Suppressor macrophage (primary cell): ENCODE data around the gene GMPR.
A peak's percentile ranks its signal among the peaks of the same experiment; 100 is the strongest.
"Not testable (repeated sequence)": the region's sequence is repeated elsewhere in the genome, so short reads cannot be mapped to it uniquely, and the experiment has no call there.

Experiments
- DNase-seq, 4 experiments: peaks; one replicate each; pipeline ENCODE4 v3.0.0-alpha.2; 2020 to 2022
- total RNA-seq, 17 experiments: gene quantifications; one replicate each; lab custom pipeline; 2026; ENCODE audit warnings: mixed read lengths in 6 of 17, inconsistent platforms in 3 of 17; lab: John Stamatoyannopoulos, UW

GMPR gene
- 1.8 to 17.1 (median 4.1) reads per million in 17 experiments for total RNA-seq

DNA sequence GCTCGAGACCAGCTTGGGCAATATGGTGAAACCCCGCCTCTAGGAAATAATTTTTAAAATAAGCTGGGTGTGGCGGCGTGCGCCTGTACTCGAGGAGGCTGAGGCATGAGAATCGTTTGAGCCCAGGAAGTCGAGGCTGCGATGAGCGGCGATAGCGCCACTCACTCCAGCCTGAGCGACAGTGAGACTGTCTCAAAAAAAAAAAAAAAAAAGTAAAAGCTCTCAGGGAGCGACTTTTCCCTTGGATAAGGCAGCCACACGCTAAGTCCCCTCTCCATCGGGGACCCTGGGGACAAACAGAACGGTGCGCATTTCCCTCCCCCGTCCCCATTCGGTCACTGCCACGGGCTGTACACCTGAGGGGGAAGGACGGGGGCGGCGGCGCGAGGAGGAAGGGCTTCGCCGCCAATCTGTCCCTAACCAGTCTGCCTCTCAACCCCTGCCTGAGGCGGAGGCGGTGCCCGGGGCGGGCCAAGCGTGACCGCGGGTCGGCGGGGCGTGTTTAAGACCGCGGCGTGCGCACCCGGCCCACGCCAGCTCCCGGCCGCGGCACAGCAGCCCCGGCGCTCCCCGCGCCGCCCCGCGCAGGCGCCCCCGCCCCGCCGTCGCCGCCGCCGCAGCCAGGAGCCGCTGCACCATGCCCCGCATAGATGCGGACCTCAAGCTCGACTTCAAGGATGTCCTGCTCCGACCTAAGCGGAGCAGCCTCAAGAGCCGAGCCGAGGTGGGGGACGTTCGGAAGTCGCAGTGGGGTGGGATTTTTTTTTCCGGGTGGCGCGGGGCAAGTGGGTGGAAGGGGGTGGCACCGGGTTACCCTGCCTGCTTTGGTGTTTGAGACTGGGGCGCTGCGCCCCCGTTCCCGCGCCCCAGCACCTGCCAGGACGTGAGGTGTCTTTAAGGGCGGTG lies at the start of gene GMPR:
Gene GMPR (plus strand): TSS at position 531 of the 906 bp plus-strand sequence. CDS start 107 bp downstream, at position 638.
- peak; percentile 80 to 92 (median 86) for DNase-seq

DNA sequence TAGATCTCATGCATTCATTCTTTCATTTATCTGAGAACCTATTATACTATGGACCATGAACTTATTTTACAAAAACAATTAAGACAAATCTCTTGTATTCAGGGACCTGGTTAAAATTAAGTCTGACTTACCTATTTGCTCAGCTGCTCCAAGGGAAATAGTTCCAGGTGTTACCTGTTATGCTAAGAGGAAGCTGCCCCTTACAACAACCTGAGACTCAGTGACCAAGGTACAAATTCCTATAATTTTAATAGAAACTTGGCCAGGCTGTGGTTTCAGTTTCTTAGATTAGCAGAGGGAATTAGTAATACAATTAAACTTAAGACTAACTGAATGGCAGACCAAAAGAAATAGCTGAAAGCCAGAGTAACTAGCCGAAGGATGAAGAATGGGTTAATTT lies 48.2 kb upstream of the GMPR start:
- no peak for DNase-seq

DNA sequence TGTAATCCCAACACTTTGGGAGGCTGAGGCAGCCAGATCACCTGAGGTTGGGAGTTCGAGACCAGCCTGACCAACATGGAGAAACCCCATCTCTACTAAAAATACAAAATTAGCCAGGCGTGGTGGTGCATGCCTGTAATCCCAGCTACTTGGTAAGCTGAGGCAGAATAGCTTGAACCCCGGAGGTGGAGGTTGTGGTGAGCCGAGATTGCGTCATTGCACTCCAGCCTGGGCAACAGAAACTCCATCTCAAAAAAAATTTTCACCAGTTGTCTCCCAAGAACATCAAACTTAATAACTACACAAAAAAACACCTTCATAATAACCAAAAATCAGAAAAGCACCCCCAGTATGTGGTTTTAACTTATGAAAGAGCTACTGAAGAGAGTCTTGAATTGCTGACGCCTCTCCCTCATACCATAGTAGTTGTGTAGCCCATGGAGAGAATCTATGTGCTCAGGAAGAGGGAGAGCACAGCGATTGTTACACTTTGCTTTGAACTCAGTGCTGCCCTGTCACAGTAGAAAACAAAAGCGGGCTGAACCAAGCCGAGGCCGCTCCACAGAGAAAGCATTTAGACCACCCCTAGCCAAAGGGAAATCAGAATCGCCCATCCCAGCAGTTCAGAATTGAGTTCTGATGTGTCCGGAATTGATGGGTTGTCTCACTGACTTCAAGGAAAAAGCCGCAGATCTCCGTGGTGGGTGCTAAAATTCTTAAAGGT lies 42.0 kb upstream of the GMPR start:
- DNase-seq: no peak

DNA sequence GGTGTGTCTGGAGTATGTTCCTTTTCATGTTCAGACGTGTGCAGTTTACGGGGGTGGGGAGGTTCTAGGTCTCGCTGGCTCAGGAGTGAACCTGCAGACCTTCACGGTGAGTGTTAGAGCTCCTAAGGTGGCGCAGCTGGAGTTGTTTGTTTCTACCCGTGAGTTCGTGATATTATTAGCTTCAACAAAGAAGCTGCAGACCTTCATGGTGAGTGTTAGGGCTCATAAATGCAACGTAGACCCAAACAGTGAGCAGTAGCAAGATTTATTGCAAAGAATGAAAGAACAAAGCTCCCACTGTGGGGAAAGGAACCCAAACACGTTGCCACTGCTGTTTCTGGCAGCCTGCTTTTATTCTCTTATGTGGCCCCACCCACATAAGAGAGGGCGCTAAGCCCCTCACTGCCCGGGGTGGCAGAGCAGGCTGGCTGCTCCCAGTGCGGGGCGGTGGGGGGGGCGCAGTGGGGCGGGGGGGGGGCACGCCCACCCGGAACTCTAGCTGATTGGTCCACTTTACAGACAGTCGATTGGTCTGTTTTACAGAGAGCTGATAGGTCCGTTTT lies 41.3 kb upstream of the GMPR start:
- no peak for DNase-seq

DNA sequence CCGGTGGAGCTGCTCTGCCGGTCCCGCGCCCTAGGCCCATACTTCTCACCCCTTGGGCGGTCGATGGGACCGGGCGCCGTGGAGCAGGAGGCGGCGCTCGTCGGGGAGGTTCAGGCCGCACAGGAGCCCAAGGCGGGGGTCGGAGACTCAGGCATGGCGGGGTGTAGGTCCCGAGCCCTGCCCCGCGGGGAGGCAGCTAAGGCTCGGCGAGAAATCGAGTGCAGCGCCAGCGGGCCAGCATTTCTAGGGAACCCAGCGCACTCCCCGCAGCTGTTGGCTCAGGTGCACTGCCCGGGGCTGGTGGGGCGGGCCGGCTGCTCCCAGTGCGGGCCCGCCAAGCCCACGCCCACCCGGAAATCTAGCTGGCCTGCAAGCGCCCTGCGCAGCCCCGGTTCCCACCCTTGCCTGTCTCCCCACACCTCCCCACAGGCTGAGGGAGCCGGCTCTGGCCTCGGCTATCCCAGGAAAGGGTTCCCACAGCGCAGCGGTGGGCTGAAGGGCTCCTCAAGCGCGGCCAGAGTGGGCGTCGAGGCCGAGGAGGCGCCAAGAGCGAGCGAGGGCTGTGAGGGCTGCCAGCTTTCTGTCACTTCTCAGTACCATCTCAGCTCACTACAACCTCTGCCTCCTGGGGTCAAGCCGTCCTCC lies 40.2 kb upstream of the GMPR start:
- DNase-seq: no peak

DNA sequence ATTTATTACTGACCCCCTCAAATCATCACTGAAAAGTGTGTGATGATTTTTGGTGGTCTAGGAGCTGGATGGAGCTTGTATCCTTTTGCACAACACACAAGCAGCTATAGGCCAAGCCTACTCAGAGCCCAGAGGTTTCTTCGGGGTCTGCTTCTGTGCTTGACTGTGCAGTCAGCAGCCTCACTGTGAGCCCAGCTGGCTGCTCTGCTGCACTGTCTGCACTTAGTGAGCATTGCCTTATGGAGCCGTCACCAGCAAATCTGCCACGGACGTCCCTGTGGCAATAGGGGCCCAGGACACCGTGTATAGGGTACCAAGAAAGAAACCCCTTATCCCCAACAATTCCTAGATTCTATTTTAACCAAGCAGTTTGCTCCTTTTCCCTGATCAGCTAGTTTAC lies 38.6 kb upstream of the GMPR start:
- DNase-seq: no peak

DNA sequence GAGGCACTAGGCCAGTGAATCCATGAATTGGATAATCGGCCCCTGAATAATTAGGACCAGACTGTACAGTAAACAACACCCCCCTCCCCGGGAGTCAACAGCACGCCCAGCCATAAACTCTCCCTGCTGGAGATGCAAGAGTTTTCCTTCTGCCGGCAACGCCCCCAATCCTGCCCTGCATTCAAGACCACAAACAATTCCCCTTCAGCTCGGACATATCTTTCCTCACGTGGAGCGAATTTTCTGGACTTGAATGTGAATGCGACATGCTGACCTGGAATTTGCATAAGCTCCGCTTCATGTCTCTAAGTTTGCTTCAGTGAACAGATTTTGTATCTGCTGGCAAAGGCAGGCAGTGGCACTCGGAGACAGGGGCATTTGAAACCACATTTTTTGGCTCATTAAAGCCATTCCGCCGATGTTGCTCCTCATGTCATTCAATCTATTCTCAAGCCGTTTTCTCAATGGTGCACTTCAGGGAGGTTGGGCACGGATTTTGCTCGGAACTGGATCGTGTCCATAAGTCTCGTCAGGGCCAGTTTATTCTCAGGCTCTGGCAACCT lies 38.0 kb upstream of the GMPR start:
- DNase-seq: no peak

DNA sequence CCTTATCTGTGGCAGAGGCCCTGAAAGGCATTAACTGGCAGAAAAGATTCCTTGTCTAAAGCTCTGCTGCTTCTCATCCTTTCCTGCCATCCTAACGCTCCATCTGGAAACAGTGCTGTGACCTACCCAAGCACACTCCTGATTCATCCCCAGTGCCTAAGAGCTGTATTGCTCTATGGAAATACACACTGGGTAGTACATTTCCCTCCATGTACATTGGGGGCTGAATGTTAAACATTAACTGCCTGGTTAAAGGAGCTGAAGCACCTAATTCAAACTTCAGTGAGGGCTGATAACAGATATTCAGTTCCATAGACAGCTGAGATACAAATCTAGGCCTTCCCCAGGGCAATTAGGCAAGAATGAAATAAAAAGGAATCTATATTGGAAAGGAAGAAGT lies 36.7 kb upstream of the GMPR start:
- no peak for DNase-seq

DNA sequence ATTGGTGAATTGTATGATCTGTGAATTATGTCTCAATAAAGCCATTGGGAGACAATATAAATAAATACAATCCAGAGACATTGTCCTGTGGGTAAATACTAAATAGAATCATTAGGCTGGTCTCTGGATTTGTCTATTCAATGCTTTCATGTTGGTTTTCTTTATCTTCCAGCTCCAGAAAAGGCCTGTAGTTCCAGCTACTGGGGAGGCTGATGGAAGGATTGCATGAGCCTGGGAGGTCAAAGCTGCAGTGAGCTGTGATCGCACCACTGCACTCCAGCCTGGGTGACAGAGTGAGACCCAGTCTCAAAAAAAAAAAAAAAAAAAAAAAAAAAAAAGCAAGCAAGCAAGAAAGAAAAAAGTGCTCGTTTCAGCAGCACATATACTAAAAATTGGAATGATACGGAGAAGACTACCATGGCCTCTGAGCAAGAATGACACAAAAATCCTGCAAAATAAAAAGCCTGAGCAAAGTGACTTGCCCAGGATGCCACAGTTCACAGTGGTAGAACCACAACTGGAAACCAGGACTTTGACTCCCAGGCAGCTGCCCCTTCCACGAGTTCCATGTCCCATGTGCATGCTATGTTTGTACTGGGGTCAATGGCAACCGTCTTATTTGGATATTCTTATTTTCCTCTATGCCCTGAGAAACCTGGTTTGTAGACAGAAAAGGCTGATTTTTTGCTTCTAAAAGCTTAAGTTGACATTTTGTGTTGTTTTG lies 33.6 kb upstream of the GMPR start:
- no peak for DNase-seq

DNA sequence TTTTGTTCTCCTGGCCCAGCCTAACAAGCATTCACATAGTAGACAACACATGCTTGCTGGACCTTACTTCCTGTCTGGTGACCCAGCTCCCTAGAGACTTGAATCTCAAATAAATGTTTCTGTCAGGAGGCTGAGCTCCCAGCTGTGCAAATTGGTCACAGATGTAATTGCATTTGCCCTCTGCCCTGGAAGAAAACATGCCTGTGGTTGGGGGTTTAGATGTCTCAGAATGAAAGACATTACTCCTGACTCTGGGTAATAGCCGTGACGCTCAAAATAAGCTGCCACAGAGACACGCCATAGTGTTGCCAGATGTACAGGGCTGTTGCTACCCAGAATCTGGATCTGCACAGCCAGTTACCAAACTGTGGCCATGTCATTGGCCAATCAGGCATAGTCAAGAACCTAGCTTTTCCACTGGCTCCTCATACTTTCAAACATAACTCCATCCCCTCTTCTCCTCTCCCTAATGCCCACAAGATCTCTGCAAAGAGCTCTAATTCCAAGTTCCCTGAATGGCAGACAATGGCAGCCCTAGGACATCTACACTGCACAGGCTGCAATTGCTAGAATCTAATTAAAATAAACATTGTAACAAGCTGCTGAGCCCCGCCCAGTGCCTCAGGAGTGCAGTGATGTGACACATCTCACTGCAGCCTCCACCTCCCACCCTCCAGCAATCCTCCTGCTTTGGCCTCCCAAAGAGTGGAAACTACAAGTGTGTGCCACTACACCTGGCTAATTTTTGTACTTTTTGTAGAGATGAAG lies 32.8 kb upstream of the GMPR start:
- DNase-seq: no peak

DNA sequence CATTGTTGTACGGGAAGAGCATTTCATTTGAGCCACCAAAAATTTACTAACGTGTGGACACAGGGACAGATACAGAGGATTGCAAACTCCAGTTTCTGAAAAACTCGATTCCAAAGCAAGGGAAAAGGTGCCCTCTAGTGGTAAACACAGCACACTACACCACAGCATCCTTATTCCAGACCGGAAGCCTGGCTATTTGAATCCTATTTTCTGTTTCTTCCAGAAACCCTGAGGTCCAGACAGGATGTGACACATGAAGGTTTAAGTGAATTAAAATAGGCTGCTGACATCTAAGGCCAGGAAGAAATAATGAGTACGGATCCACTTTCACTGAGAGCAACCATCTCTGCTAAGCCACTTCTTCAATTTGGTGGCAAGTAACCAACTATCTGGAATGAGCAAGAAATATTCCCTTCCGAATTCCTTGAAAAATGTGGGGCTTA lies 31.8 kb upstream of the GMPR start:
- DNase-seq: peak; percentile 72 to 78 (median 74)

DNA sequence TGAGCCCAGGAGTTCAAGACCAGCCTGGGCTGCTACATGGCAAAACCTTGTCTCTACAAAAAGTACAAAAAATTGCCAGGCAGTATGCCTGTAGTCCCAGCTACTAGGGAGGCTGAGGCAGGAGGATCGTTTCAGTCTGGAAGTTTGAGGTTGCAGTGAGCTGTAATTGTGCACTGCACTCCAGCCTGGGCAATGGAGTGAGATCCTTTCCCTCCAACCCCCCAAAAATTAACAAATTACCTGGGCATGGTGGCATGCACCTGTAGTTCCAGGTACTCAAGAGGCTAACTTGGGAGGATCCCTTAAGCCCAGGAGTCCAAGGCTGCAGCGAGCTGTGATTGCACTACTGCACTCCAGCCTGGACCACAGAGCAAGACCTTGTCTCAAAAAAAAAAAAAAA lies 29.4 kb upstream of the GMPR start:
- DNase-seq: no peak

DNA sequence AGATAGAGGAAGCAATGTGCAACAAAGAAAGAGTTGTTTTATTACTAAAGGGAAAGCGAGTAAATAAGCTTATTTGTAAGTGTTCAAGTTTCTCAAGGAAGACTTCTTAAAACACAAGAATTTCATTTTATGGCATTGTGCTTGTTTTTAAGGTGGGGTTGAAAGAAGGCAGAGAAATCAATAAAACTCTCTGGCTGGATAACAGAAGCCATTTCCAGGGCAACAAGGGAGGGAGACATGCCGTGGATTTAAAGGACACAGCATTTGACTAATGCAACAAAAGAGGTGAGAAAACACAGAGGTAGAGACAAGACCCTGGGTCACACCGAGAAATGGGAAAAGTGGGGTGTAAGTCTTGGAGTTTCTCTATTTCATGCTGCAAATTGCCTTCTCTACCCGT lies 28.8 kb upstream of the GMPR start:
- no peak for DNase-seq

DNA sequence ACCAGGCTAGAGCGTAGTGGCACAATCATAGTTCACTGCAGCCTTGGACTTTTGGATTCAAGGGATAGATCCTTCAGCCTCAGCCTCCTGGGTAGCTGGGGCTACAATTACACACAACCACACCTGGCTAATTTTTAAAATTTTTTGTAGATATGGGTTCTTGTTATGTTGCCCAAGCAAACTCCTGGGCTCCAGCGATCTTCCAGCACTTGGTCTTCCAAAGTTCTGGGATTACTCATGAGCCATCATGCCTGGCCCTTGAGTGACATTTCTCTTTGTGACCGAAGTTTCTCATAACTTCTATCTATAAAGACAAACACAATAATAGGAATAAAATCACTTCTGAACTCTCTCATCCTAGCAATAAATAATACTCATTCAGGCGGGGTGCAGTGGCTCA lies 26.1 kb upstream of the GMPR start:
- DNase-seq: no peak

DNA sequence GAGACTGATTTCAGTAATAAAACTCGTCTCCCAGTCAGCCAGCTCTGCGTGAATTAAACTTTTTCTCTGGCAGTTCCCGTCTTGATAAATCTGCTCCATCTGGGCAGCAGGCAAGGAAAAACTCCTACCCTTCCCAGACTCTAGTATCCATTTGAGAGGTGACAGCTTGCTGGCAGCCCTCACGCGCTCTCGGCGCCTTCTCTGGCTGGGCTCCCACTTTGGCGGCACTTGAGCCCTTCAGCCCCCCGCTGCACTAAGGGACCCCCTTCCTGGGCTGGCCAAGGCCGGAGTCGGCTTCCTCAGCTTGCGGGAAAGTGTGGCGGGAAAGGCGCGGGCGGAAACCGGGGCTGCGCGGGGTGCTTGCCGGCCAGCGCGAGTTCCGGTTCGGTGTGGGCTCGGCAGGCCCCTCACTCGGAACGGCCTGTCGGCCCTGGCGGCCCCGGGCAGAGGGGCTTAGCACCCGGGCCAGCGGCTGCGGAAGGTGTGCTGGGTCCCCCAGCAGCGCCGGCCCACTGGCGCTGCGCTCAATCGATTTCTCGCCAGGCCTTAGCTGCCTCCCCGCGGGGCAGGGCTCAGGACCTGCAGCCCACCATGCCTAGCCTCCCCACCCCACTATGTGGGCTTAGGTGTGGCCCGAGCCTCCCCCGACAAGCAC lies 21.8 kb upstream of the GMPR start:
- DNase-seq: peak in 1 of 4 experiments; percentile 18

DNA sequence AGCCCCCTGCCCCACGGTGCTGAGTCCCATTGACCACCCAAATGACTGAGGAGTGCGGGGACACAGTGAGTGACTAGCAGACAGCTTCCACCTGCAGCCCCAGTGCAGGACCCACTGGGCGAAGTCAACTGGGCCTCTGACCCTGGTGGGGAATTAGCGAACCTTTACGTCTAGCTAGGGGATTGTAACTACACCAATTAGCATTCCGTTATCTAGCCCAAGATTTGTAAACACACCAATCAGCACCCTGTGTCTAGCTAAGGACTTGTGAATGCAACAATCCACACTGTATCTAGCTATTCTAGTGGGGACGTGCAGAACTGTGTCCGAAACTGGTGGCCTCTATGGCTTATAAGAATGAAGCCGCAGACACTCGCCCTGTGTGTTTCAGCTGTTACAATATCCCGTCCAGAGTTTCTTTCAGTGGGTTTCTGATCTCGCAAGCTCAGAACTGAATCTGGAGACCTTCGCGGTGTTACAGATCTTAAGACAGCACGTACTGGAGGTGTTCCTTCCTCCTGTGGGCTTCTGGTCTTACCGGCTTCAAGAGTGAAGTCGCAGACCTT lies 21.1 kb upstream of the GMPR start:
- DNase-seq: no peak

DNA sequence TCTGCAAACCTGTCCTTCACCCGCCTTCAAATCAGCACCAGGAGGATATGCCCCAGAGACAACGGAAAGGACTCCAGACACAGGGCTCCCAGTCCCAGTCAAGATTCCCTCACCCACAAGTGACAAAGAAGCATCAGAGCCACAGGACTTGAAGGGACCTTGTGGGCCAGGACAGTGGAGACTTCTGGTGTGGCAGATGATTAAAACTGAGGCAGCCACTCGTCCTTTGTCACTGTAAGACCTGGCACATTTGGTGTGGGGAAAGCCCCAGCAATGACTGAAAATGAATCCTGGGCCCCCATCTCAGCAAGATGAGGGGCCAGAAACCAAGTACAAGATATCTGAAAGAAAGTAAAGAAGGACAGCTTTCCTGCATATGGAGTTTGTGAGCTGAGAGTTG lies 15.6 kb upstream of the GMPR start:
- no peak for DNase-seq

DNA sequence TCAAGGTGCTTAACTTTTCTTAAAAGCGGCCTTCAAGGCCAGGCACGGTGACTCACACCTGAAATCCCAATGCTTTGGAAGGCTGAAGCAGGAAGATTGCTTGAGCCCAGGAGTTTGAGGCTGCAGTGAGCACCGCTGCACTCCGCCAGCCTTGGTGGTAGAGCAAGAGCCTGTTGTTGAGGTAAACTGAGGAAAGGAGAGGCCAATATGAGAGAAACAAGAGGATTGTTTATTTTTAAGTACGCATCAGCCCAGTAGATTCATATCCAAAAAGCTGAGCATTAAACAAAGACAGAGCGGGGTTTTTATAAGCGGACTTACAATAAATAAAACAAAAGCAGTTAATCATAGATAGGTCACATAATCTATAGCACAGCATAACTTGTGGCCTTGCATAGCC lies 15.0 kb upstream of the GMPR start:
- no peak for DNase-seq

DNA sequence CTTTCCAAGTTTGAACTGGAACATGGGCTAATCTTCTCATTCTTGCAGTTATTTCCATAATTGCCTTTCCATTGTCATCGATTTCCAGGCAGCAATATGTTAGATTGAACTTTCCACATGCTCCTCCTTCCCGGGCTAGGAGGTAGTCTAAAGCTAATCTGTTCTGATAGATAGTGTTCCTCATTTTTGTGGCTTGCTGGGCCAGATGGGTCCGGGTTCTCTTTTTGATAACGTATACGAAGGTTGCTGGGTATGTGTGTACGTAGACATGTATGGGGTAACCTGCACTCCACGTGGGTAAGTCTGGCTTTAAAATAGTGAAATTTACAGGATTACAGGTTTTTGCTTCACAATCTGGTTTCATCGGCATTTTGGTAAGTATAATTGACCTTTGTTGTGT lies 14.0 kb upstream of the GMPR start:
- DNase-seq: peak; percentile 11 to 31 (median 27)

DNA sequence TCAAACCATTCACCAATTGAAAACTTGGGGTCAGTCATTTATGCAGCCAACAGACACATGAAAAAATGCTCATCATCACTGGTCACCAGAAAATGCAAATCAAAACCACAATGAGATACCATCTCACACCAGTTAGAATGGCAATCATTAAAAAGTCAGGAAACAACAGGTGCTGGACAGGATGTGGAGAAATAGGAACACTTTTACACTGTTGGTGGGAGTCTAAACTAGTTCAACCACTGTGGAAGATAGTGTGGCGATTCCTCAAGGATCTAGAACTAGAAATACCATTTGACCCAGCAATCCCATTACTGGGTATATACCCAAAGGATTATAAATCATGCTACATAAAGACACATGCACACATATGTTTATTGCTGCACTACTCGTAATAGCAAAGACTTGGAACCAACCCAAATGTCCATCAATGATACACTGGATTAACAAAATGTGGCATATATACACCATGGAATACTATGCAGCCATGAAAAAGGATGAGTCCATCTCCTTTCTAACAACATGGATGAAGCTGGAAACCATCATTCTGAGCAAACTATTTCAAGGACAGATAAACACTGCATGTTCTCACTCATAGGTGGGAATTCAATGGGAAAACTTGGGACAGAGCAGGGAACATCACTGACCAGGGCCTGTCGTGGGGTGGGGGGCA lies 13.2 kb upstream of the GMPR start:
- DNase-seq: not testable (repeated sequence)
